ENCODE measurements around the gene DUSP21.
"Not testable (repeated sequence)": the region's sequence is repeated elsewhere in the genome, so short reads cannot be mapped to it uniquely, and the experiment has no call there.

The DUSP21 gene

DNA sequence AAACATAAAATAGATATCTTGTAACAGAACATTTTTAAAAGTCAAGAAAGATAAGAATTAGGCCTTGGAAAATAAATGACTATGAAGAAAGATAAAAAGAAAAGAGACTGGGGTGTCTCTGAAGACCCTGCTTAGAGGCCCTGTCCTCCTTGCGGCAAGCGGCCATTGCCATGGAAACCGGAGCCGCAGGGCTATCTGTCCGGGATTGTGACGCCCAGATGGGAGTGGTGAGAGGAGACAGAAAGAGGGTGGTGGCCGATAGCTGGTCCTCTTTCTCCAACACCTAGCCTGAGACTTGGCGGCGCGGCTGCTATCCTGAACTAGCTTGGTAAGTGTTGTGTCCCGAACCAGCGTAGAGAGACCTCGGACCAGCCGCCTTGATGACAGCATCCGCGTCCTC is at the start of gene DUSP21:
TSS of gene DUSP21 (plus strand) at position 269 of the 400 bp plus-strand sequence. CDS start at position 381, 112 bp downstream.
- DNase-seq (ENCODE audit: low read depth): no peak
- TF ChIP-seq, protein P1, sequence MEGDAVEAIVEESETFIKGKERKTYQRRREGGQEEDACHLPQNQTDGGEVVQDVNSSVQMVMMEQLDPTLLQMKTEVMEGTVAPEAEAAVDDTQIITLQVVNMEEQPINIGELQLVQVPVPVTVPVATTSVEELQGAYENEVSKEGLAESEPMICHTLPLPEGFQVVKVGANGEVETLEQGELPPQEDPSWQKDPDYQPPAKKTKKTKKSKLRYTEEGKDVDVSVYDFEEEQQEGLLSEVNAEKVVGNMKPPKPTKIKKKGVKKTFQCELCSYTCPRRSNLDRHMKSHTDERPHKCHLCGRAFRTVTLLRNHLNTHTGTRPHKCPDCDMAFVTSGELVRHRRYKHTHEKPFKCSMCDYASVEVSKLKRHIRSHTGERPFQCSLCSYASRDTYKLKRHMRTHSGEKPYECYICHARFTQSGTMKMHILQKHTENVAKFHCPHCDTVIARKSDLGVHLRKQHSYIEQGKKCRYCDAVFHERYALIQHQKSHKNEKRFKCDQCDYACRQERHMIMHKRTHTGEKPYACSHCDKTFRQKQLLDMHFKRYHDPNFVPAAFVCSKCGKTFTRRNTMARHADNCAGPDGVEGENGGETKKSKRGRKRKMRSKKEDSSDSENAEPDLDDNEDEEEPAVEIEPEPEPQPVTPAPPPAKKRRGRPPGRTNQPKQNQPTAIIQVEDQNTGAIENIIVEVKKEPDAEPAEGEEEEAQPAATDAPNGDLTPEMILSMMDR (IDR thresholded peaks at IDR 0.05; ENCODE audit: low read depth, low read length, missing control alignments): no peak
- no peak within 1 kb of the TSS for H3K4me3 ChIP-seq (ENCODE audit: low read depth, low read length)

DNA sequence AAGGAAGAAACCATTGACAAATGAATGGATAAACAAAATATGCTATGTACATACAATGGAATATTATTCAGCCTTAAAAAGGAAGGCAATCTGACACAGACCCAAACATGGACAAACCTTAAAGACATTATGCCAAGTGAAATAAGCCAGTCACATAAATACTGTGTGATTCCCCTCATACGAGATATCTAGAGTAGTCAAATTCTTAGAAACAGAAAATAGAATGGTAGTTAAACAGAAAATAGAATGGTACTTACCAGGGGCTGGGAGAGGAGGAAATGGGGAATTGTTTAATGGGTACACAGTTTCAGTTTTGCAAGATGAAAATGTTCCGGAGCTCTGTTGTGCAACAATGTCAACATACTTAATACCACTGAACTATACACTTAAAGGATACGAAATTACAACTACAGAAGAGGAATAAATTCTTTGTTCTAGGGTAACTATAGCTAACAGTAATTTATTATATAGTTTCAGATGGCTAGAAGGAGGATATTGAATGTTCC is 47.8 kb upstream of the DUSP21 start:
- TF ChIP-seq, protein P1 (IDR thresholded peaks at IDR 0.05; ENCODE audit: low read depth, low read length, missing control alignments): no peak
- DNase-seq (ENCODE audit: low read depth): peak; percentile 2
- H3K4me3 ChIP-seq (ENCODE audit: low read depth, low read length): no peak overlapping the region

DNA sequence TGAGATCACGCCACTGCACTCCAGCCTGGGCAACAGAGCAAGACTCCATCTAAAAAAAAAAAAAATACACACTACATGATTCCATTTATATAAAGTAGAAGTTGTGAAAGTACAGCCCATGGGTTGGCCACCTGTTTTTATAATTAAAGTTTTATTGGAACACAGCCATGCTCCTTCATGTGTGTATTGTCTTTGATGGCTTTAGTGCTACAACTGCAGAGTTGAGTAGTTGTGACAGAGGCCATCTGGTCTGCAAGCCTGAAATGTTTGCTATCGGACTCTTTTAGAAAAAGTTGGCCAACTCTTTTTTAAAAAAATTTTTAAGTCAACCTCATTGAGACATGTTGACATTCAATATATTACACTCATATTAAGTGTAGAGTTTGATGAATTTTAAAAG is 41.2 kb upstream of the DUSP21 start:
- H3K4me3 ChIP-seq (ENCODE audit: low read depth, low read length): no peak overlapping the region
- TF ChIP-seq, protein P1 (IDR thresholded peaks at IDR 0.05; ENCODE audit: low read depth, low read length, missing control alignments): no peak
- DNase-seq (ENCODE audit: low read depth): no peak

DNA sequence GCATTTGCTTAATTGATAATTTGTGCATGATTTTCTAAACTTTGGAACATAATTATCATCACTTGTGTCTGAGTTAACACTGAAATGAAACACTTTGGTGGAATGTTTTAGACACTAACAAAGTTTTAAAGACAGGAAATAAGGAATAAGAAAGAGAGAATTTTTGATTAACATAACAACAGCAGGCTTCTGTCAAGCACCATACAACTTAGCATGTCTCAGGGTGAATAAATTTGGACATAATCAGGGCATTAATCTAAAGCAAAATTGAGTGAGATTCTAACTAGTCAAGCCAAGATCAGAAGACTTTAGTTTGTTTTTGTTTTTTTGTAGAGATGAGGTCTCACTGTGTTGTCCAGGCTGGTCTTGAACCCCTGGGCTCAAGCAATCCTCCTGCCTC is 28.1 kb upstream of the DUSP21 start:
- no peak for DNase-seq (ENCODE audit: low read depth)
- TF ChIP-seq, protein P1 (IDR thresholded peaks at IDR 0.05; ENCODE audit: low read depth, low read length, missing control alignments): no peak
- no peak overlapping the region for H3K4me3 ChIP-seq (ENCODE audit: low read depth, low read length)

DNA sequence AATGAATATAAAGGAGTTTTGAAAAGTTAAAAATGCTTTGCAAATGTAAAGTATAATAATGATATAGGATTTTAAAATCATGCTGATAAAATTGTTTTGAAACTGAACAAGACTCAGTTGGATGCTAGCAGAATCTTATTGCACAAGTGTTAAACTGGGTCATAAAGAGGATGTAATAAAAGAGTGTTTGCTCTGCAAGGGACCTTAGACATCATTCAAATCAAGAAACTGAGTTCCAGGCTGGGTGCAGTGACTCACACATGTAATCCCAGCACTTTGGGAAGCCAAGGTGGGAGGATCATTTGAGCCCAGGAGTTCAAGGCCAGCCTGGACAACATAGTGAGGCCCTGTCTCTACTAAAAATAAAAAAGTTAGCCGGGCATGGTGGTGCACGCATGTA is 27.5 kb upstream of the DUSP21 start:
- DNase-seq (ENCODE audit: low read depth): no peak
- TF ChIP-seq, protein P1 (IDR thresholded peaks at IDR 0.05; ENCODE audit: low read depth, low read length, missing control alignments): no peak
- no peak overlapping the region for H3K4me3 ChIP-seq (ENCODE audit: low read depth, low read length)

DNA sequence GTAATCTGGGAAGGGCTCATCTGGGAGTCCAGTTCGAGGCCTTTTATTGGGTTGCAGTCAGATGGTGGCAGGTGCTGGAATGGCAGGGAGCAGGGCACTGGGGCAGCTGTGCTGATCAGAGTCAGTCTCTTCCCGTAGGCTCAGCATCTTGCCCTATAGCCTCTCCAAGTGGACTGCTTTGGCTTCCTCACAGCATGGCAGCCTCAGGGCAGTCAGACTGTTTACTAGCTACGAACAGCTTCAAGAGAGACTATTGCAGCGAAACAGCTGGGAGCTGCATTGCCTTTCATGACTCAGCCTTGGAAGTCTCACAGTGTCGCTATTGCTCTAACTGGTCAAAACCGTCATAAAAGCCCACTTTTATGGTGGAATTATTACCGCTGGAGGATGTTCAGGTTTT is 26.8 kb upstream of the DUSP21 start:
- TF ChIP-seq, protein P1 (IDR thresholded peaks at IDR 0.05; ENCODE audit: low read depth, low read length, missing control alignments): no peak
- no peak for DNase-seq (ENCODE audit: low read depth)
- no peak overlapping the region for H3K4me3 ChIP-seq (ENCODE audit: low read depth, low read length)

DNA sequence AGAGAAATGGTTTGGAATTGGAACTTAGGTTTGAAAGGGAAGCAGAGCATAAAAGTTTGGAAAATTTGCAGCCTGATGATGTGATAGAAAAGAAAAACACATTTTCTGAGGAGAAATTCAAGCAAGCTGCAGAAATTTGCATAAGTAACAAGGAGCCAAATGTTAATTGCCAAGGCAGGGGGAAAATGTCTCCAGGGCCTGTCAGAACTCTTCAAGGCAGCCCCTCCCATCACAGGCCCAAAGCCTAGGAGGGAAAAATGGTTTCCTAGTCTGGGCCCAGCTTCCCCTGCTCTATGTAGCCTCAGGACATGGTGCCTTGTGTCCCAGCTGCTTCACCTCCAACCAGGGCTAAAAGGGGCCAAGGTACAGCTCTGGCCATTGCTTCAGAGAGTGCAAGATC is 21.2 kb upstream of the DUSP21 start:
- TF ChIP-seq, protein P1 (IDR thresholded peaks at IDR 0.05; ENCODE audit: low read depth, low read length, missing control alignments): no peak
- H3K4me3 ChIP-seq (ENCODE audit: low read depth, low read length): no peak overlapping the region
- no peak for DNase-seq (ENCODE audit: low read depth)

DNA sequence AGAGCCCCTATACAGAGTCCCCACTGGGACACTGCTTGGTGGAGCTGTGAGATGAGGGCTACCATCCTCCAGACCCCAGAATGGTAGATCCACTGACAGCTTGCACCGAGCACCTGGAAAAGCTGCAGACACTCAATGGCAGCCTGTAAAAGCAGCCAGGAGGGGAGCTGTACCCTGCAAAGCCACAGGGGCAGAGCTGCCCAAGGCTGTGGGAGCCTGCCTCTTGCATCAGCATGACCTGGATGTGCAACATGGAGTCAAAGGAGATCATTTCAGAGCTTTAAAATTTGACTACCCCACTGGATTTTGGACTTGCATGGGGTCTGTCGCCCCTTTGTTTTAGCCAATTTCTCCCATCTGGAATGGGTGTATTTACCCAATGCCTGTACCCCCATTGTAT is 20.6 kb upstream of the DUSP21 start:
- not testable (repeated sequence) for H3K4me3 ChIP-seq (ENCODE audit: low read depth, low read length); DNase-seq (ENCODE audit: low read depth)
